Panc1 (cell line): ENCODE results near the gene GALNT18. TPM values are rescaled to one million over a fixed set of nuclear protein-coding genes. Genes with fewer than 3 reads are reported as not detected.

Experiments used
- ATAC-seq: fragments of 200-7000 bp; cut with Tn5 transposase; 2 replicates; pipeline ENCODE4 v1.9.1; 2020; ENCODE audit warnings: mild to moderate bottlenecking, moderate library complexity
- BruUV-seq: library from RNA; stranded (reverse); fragments of 400-500 nt; replicated peaks from 2 replicates; lab custom pipeline; 2021; lab: Mats Ljungman, UMichigan
- CTCF ChIA-PET: fragments of 300-600 bp; sonication (Branson Sonifier 250); formaldehyde crosslinking; loops from one replicate; lab custom pipeline; 2022; ENCODE audit warnings: antibody characterized with exemption; lab: Charles Lee
- POLR2A ChIA-PET: fragments of 300-600 bp; sonication (Branson Sonifier 250); formaldehyde crosslinking; loops from one replicate; lab custom pipeline; 2022; ENCODE audit warnings: antibody characterized with exemption; lab: Charles Lee
- DNase-seq: peaks from one replicate; pipeline ENCODE4 v3.0.0-alpha.2; 2010; ENCODE audit warnings: low read depth, low spot score
- H3K27ac ChIP-seq: 2 replicates; pipeline ENCODE4 v1.5.1; 2011; ENCODE audit warnings: mild to moderate bottlenecking, low read length, inconsistent platforms
- H3K27me3 ChIP-seq: fragments of 200-500 bp; sonication (Bioruptor generic); 2 replicates; pipeline ENCODE4 v1.6.0; 2014; ENCODE audit warnings: low read length, inconsistent platforms; ENCODE audit not compliant: control insufficient read depth, insufficient read depth
- H3K36me3 ChIP-seq: fragments of 200-500 bp; sonication (Bioruptor generic); 2 replicates; pipeline ENCODE4 v1.5.1; 2014; ENCODE audit warnings: inconsistent platforms, mild to moderate bottlenecking, low read length, moderate library complexity; ENCODE audit not compliant: control insufficient read depth, insufficient read depth
- H3K4me1 ChIP-seq: 2 replicates; pipeline ENCODE4 v1.5.1; 2011; ENCODE audit warnings: inconsistent platforms, mild to moderate bottlenecking, low read length, moderate library complexity; ENCODE audit not compliant: control insufficient read depth, insufficient read depth
- H3K4me3 ChIP-seq, 2 experiments: 2 replicates each; pipeline ENCODE4 v1.5.1; 2011 to 2012; ENCODE audit warnings: low read depth in 2 of 2, low read length in 2 of 2, mild to moderate bottlenecking in 2 of 2, inconsistent platforms in 1 of 2, moderate library complexity in 1 of 2
- H3K9me3 ChIP-seq: fragments of 200-500 bp; sonication (Bioruptor generic); 2 replicates; pipeline ENCODE4 v1.5.1; 2014; ENCODE audit warnings: low read depth, mild to moderate bottlenecking, inconsistent platforms, low read length, moderate library complexity; ENCODE audit not compliant: control insufficient read depth, insufficient read depth
- POLR2AphosphoS5 ChIP-seq: IDR thresholded peaks from 2 replicates; pipeline ENCODE4 v1.6.1; 2012; ENCODE audit warnings: mild to moderate bottlenecking, low read depth, low read length, moderate library complexity
- SIN3A ChIP-seq: IDR thresholded peaks from 2 replicates; pipeline ENCODE4 v1.6.1; 2012; ENCODE audit warnings: low read depth, mild to moderate bottlenecking, low read length, moderate library complexity, borderline replicate concordance; ENCODE audit not compliant: insufficient read depth
- TCF7L2 ChIP-seq: IDR thresholded peaks from 2 replicates; pipeline ENCODE4 v1.6.1; 2011; ENCODE audit warnings: mild to moderate bottlenecking, low read depth, low read length, inconsistent platforms
- in situ Hi-C: cut with HindIII; loops from 2 replicates; pipeline ENCODE4 v1.10.0; 2016; ENCODE audit warnings: low sequenced_read_pairs, low pct_unique_long_range_greater_than_20kb
- intact Hi-C: fragments of 100-400 bp; cut with micrococcal nuclease; formaldehyde crosslinking; loops from one replicate; pipeline ENCODE4 v1.10.0; 2022; ENCODE audit not compliant: unreplicated experiment
- total RNA-seq: library from RNA; stranded (reverse); gene quantifications from one replicate; pipeline ENCODE4 v1.2.1, GENCODE V29; 2021; ENCODE audit not compliant: unreplicated experiment
- TF ChIP-seq, protein P1 (sequence below), 2 experiments: IDR thresholded peaks; 2 replicates each; pipeline ENCODE4 v1.6.1; 2011 to 2012; ENCODE audit warnings: low read depth in 2 of 2, control low read depth in 1 of 2, low read length in 1 of 2, mild to moderate bottlenecking in 1 of 2, moderate library complexity in 1 of 2; ENCODE audit not compliant: insufficient read depth in 1 of 2
- TF ChIP-seq, protein P2 (sequence below): fragments of 450-650 bp; IDR thresholded peaks from 2 replicates; pipeline ENCODE4 v1.5.1; 2017; ENCODE audit warnings: mild to moderate bottlenecking

The GALNT18 gene
- total RNA-seq, 1 experiment from 2014 or later = 8.6 TPM

DNA sequence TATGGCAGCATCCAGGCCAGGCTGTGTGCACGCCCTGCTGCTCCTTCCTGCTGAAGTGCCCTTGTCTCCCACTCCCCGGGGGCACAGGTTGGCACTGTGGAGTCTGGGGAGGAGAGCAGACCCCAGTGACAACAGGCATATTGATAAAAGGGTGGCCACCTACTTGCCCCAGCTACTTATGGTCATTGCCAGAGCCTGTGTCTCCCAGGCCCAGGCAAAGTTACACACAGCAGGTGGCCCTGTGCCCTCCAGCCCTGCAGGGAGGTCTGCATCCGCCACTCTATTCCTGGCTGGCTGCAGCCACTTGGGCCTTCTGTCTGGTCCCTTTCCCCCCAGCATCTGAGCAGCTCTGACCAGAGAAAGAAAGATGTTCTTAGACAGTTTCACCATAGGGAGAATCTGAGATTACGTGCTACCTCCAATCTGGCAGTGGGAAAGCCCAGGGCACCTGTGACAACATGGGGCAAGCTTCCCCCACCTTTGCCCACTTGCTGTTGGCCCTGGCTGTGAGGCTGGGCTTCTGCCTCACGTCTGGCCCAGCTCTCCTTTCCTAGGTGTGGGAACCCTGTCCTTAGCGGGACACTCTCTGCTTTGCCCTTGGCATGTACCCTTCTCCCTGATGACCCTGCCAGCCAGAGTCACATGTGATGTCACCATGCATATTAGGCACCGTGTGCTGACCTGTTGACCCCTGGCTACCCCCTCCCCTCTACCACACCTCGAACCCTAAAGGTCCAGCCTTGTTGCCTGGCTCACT, 243.4 kb downstream of the GALNT18 start:
- TF ChIP-seq POLR2AphosphoS5 (no peak), SIN3A (no peak), TCF7L2 (no peak)
- TF ChIP-seq, protein P1, sequence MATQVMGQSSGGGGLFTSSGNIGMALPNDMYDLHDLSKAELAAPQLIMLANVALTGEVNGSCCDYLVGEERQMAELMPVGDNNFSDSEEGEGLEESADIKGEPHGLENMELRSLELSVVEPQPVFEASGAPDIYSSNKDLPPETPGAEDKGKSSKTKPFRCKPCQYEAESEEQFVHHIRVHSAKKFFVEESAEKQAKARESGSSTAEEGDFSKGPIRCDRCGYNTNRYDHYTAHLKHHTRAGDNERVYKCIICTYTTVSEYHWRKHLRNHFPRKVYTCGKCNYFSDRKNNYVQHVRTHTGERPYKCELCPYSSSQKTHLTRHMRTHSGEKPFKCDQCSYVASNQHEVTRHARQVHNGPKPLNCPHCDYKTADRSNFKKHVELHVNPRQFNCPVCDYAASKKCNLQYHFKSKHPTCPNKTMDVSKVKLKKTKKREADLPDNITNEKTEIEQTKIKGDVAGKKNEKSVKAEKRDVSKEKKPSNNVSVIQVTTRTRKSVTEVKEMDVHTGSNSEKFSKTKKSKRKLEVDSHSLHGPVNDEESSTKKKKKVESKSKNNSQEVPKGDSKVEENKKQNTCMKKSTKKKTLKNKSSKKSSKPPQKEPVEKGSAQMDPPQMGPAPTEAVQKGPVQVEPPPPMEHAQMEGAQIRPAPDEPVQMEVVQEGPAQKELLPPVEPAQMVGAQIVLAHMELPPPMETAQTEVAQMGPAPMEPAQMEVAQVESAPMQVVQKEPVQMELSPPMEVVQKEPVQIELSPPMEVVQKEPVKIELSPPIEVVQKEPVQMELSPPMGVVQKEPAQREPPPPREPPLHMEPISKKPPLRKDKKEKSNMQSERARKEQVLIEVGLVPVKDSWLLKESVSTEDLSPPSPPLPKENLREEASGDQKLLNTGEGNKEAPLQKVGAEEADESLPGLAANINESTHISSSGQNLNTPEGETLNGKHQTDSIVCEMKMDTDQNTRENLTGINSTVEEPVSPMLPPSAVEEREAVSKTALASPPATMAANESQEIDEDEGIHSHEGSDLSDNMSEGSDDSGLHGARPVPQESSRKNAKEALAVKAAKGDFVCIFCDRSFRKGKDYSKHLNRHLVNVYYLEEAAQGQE (IDR thresholded peaks at IDR 0.05; ENCODE audit: insufficient read depth in 1 of 2, low read depth in 2 of 2, low read length in 1 of 2) = no peak
- TF ChIP-seq, protein P2, sequence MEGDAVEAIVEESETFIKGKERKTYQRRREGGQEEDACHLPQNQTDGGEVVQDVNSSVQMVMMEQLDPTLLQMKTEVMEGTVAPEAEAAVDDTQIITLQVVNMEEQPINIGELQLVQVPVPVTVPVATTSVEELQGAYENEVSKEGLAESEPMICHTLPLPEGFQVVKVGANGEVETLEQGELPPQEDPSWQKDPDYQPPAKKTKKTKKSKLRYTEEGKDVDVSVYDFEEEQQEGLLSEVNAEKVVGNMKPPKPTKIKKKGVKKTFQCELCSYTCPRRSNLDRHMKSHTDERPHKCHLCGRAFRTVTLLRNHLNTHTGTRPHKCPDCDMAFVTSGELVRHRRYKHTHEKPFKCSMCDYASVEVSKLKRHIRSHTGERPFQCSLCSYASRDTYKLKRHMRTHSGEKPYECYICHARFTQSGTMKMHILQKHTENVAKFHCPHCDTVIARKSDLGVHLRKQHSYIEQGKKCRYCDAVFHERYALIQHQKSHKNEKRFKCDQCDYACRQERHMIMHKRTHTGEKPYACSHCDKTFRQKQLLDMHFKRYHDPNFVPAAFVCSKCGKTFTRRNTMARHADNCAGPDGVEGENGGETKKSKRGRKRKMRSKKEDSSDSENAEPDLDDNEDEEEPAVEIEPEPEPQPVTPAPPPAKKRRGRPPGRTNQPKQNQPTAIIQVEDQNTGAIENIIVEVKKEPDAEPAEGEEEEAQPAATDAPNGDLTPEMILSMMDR = no peak
- in situ Hi-C loops = no loop called here
- H3K9me3 ChIP-seq = no peaks in the 10 kb centered on the region
- DNase-seq (no peak), ATAC-seq (no peak)
- CTCF ChIA-PET = no interaction called here
- H3K27me3 ChIP-seq = no peaks in the 10 kb centered on the region
- POLR2A ChIA-PET = no interaction called here
- BruUV-seq = no TSS peak
- H3K4me1 ChIP-seq = no peaks in the 10 kb centered on the region
- no peak overlapping the region for H3K27ac ChIP-seq
- no peak overlapping the region for H3K4me3 ChIP-seq
- intact Hi-C loops = no loop called here
- H3K36me3 ChIP-seq = no peaks in the 10 kb centered on the region

DNA sequence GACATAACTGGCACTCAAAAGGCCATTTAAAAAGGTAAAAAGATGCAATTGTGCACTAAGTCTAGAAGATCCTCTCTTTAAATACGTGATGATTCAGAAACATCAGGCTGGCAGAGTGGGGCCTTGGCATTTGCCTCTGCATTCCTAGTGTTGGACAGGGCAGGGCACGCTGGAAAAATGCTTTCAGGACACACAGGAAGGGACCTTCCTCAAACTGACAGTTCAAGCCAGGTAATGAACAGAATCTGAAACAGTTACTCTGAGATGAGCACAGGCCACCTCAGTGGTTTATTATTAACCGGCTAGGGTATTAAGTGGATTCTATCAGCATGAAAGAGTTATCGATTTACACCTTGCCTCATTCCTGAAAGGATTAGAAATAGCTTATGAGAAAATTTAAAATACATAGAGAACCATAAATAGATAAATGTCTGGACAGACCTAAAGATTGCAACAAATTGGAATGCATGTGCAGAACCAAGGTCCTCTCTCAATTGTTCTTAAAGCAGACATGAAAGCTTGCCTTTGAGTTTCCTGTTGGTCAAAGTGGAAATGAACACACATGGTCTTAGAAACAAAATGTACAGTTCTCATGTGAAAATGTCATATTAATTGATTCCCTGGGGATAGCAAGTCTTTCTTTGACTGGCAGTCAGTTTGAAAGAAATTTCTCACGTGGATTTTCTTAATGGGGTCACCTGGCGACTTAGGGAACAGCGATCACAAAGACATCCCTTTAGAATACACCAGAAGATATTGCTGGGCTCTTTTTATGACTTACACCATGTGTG, 247.3 kb downstream of the GALNT18 start:
- Histone ChIP-seq H3K4me1 (no peaks in the 10 kb centered on the region), H3K36me3 (no peaks in the 10 kb centered on the region), H3K9me3 (no peaks in the 10 kb centered on the region), H3K4me3 (no peak overlapping the region), H3K27ac (no peak overlapping the region), H3K27me3 (no peaks in the 10 kb centered on the region)
- DNase-seq (no peak), ATAC-seq (no peak)
- in situ Hi-C loops (no loop called here), intact Hi-C loops (no loop called here)
- no TSS peak for BruUV-seq
- TF ChIP-seq POLR2AphosphoS5 (no peak), TCF7L2 (no peak), SIN3A (no peak)
- TF ChIP-seq, protein P1 (IDR thresholded peaks at IDR 0.05; ENCODE audit: insufficient read depth in 1 of 2, low read depth in 2 of 2, low read length in 1 of 2) = no peak
- TF ChIP-seq, protein P2 = no peak
- ChIA-PET CTCF (no interaction called here), POLR2A (no interaction called here)
